ENCODE results near the gene CLMN. TPM values are rescaled to one million over a fixed set of nuclear protein-coding genes. Genes with fewer than 3 reads are reported as not detected.

CLMN gene
- total RNA-seq, 1 donor from 2014 or later: 25.3 TPM

GRCh38 chr14:95238487-95239298 lies 81.0 kb downstream of the CLMN start:
- Mint-ChIP-seq H3K9me3 (ENCODE audit: low read depth) (no peaks in the 10 kb centered on the region), H3K4me3 (ENCODE audit: low read depth) (no peak overlapping the region), H3K4me1 (ENCODE audit: low read depth) (peaks cover 9% of the 10 kb centered on the region), H3K27ac (peak overlapping the region; percentile 33), H3K27me3 (no peaks in the 10 kb centered on the region), H3K36me3 (ENCODE audit: insufficient read depth) (peaks cover 2% of the 10 kb centered on the region)
- DNase-seq (ENCODE audit: low spot score, unreplicated experiment): no peak
- no peak for TF ChIP-seq CTCF (IDR thresholded peaks at IDR 0.05; ENCODE audit: unreplicated experiment)

DNA sequence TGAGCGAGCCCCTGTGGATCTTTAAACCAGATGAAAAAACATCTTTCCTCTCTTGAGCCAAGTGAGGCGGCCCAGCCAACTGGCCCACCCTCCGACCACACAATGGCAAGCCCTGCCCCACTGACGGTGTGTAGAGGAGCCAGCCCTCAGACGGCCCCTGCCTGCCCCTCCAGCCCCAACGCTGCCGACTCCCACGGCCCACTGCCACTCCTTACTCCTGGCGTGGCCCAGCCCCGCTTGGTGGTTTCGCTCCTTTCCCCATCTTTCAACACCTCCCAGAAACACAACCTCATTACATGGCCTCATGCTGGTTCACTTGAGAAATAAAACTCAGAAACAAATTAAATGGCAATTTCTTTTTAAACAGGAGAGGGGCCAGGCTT lies 81.8 kb downstream of the CLMN start:
- no peaks in the 10 kb centered on the region for H3K9me3 Mint-ChIP-seq (ENCODE audit: low read depth)
- no peaks in the 10 kb centered on the region for H3K27me3 Mint-ChIP-seq
- H3K27ac Mint-ChIP-seq: no peak overlapping the region
- H3K4me1 Mint-ChIP-seq (ENCODE audit: low read depth): peaks cover 9% of the 10 kb centered on the region
- DNase-seq (ENCODE audit: low spot score, unreplicated experiment): no peak
- no peak overlapping the region for H3K4me3 Mint-ChIP-seq (ENCODE audit: low read depth)
- H3K36me3 Mint-ChIP-seq (ENCODE audit: insufficient read depth): peaks cover 2% of the 10 kb centered on the region
- TF ChIP-seq CTCF (IDR thresholded peaks at IDR 0.05; ENCODE audit: unreplicated experiment): no peak

GRCh38 chr14:95237121-95237957 lies 82.4 kb downstream of the CLMN start:
- H3K4me1 Mint-ChIP-seq (ENCODE audit: low read depth): peaks cover 9% of the 10 kb centered on the region
- TF ChIP-seq CTCF (IDR thresholded peaks at IDR 0.05; ENCODE audit: unreplicated experiment): no peak
- no peaks in the 10 kb centered on the region for H3K9me3 Mint-ChIP-seq (ENCODE audit: low read depth)
- peaks cover 2% of the 10 kb centered on the region for H3K36me3 Mint-ChIP-seq (ENCODE audit: insufficient read depth)
- no peak for DNase-seq (ENCODE audit: low spot score, unreplicated experiment)
- no peak overlapping the region for H3K4me3 Mint-ChIP-seq (ENCODE audit: low read depth)
- H3K27me3 Mint-ChIP-seq: no peaks in the 10 kb centered on the region
- peak overlapping the region; percentile 68 for H3K27ac Mint-ChIP-seq

DNA sequence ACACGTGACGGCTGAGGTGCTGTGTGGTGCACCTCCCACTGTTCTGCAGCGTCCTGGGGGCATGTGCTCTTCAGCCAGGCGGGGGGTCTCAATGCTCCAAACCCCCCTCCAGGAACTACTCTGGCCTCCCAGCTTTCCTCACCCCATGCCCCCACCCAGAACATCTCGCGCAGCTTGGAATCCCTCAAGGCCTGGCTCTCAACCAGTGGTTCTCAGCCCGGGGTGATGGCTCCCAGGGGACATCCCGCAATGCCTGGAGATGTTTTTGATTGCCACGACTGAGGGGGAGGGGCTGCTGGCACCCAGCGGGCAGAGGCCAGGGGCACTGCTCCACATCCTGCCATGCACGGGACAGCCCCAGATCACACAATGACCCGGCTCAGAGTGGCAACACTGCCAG lies 83.5 kb downstream of the CLMN start:
- no peaks in the 10 kb centered on the region for H3K9me3 Mint-ChIP-seq (ENCODE audit: low read depth)
- H3K27me3 Mint-ChIP-seq: no peaks in the 10 kb centered on the region
- H3K4me1 Mint-ChIP-seq (ENCODE audit: low read depth): peaks cover 6% of the 10 kb centered on the region
- TF ChIP-seq CTCF (IDR thresholded peaks at IDR 0.05; ENCODE audit: unreplicated experiment): no peak
- H3K4me3 Mint-ChIP-seq (ENCODE audit: low read depth): no peak overlapping the region
- H3K27ac Mint-ChIP-seq: no peak overlapping the region
- H3K36me3 Mint-ChIP-seq (ENCODE audit: insufficient read depth): peaks cover 2% of the 10 kb centered on the region
- DNase-seq (ENCODE audit: low spot score, unreplicated experiment): no peak

- H3K27ac Mint-ChIP-seq: no peak overlapping the region
- peaks cover 2% of the 10 kb centered on the region for H3K36me3 Mint-ChIP-seq (ENCODE audit: insufficient read depth)
- H3K4me3 Mint-ChIP-seq (ENCODE audit: low read depth): no peak overlapping the region
- peaks cover under 1% of the 10 kb centered on the region for H3K4me1 Mint-ChIP-seq (ENCODE audit: low read depth)
- DNase-seq (ENCODE audit: low spot score, unreplicated experiment): no peak
- H3K9me3 Mint-ChIP-seq (ENCODE audit: low read depth): no peaks in the 10 kb centered on the region
- TF ChIP-seq CTCF (IDR thresholded peaks at IDR 0.05; ENCODE audit: unreplicated experiment): no peak
- H3K27me3 Mint-ChIP-seq: no peaks in the 10 kb centered on the region
These were observed 83.9 kb downstream of the CLMN start for GRCh38 chr14:95235767-95236166.
